ENCODE measurements around the gene ST3GAL3. TPM values are rescaled to one million over a fixed set of nuclear protein-coding genes. Genes with fewer than 3 reads are reported as not detected.

Gene ST3GAL3
- total and polyA plus RNA-seq, 2 donors (not counting 1 experiment from before 2014, with no cell fraction given) = 13.7 to 16.3 TPM

GRCh38 chr1:43962324-43962723 lies 255.0 kb downstream of the ST3GAL3 start:
- no peak overlapping the region for H3K4me3 ChIP-seq (replicated peaks in 1 of 4; ENCODE audit: control extremely low read depth in 1 of 4, insufficient read depth in 1 of 4, low read depth in 3 of 4, low read length in 4 of 4)
- no peaks in the 10 kb centered on the region for H3K9me3 ChIP-seq (ENCODE audit: control insufficient read depth, insufficient read depth, low read depth, low read length)
- no peaks in the 10 kb centered on the region for H4K20me1 ChIP-seq (ENCODE audit: control insufficient read depth, extremely low read depth, insufficient read depth, low read length)
- no peak overlapping the region for H3K4me2 ChIP-seq (ENCODE audit: extremely low read depth, insufficient read depth, low read length)
- no peak overlapping the region for H3K9ac ChIP-seq (ENCODE audit: insufficient read depth, low read length)
- H3K4me1 ChIP-seq (ENCODE audit: control insufficient read depth, extremely low read depth, insufficient read depth, low read length) = no peaks in the 10 kb centered on the region
- H3K36me3 ChIP-seq (ENCODE audit: control insufficient read depth, insufficient read depth, low read length) = peaks cover 17% of the 10 kb centered on the region
- no peaks in the 10 kb centered on the region for H3K79me2 ChIP-seq (ENCODE audit: control insufficient read depth, insufficient read depth, low read length)
- no peak for TF ChIP-seq EZH2 (IDR thresholded peaks at IDR 0.05; ENCODE audit: low read length, missing control alignments)
- no peak for TF ChIP-seq CTCF (conservative IDR thresholded peaks at IDR 0.05 in 1 of 2, IDR thresholded peaks at IDR 0.05 in 1 of 2; ENCODE audit: low read depth in 1 of 2, low read length in 2 of 2)
- H3K27me3 ChIP-seq (ENCODE audit: control insufficient read depth, insufficient read depth, low read length) = no peaks in the 10 kb centered on the region
- DNase-seq (ENCODE audit: low read depth in 2 of 2) = no peak
- H3K27ac ChIP-seq (ENCODE audit: insufficient read depth, low read length) = no peak overlapping the region
- H2AFZ ChIP-seq (ENCODE audit: low read length) = no peak overlapping the region

GRCh38 chr1:43963006-43963405 lies 255.7 kb downstream of the ST3GAL3 start:
- TF ChIP-seq CTCF (conservative IDR thresholded peaks at IDR 0.05 in 1 of 2, IDR thresholded peaks at IDR 0.05 in 1 of 2; ENCODE audit: low read depth in 1 of 2, low read length in 2 of 2) = no peak
- Histone ChIP-seq H3K36me3 (ENCODE audit: control insufficient read depth, insufficient read depth, low read length) (peaks cover 16% of the 10 kb centered on the region), H4K20me1 (ENCODE audit: control insufficient read depth, extremely low read depth, insufficient read depth, low read length) (no peaks in the 10 kb centered on the region), H3K9ac (ENCODE audit: insufficient read depth, low read length) (no peak overlapping the region), H2AFZ (ENCODE audit: low read length) (no peak overlapping the region), H3K9me3 (ENCODE audit: control insufficient read depth, insufficient read depth, low read depth, low read length) (no peaks in the 10 kb centered on the region), H3K27me3 (ENCODE audit: control insufficient read depth, insufficient read depth, low read length) (no peaks in the 10 kb centered on the region), H3K4me2 (ENCODE audit: extremely low read depth, insufficient read depth, low read length) (no peak overlapping the region), H3K4me1 (ENCODE audit: control insufficient read depth, extremely low read depth, insufficient read depth, low read length) (no peaks in the 10 kb centered on the region), H3K79me2 (ENCODE audit: control insufficient read depth, insufficient read depth, low read length) (no peaks in the 10 kb centered on the region), H3K27ac (ENCODE audit: insufficient read depth, low read length) (no peak overlapping the region), H3K4me3 (replicated peaks in 1 of 4; ENCODE audit: control extremely low read depth in 1 of 4, insufficient read depth in 1 of 4, low read depth in 3 of 4, low read length in 4 of 4) (no peak overlapping the region)
- DNase-seq (ENCODE audit: low read depth in 2 of 2) = no peak

- no peaks in the 10 kb centered on the region for H3K4me1 ChIP-seq (ENCODE audit: control insufficient read depth, extremely low read depth, insufficient read depth, low read length)
- no peak overlapping the region for H3K4me3 ChIP-seq (replicated peaks in 1 of 4; ENCODE audit: control extremely low read depth in 1 of 4, insufficient read depth in 1 of 4, low read depth in 3 of 4, low read length in 4 of 4)
- no peak overlapping the region for H2AFZ ChIP-seq (ENCODE audit: low read length)
- H3K9me3 ChIP-seq (ENCODE audit: control insufficient read depth, insufficient read depth, low read depth, low read length) = no peaks in the 10 kb centered on the region
- H4K20me1 ChIP-seq (ENCODE audit: control insufficient read depth, extremely low read depth, insufficient read depth, low read length) = no peaks in the 10 kb centered on the region
- no peaks in the 10 kb centered on the region for H3K27me3 ChIP-seq (ENCODE audit: control insufficient read depth, insufficient read depth, low read length)
- no peak overlapping the region for H3K9ac ChIP-seq (ENCODE audit: insufficient read depth, low read length)
- H3K27ac ChIP-seq (ENCODE audit: insufficient read depth, low read length) = no peak overlapping the region
- DNase-seq (ENCODE audit: low read depth in 2 of 2) = no peak
- H3K79me2 ChIP-seq (ENCODE audit: control insufficient read depth, insufficient read depth, low read length) = no peaks in the 10 kb centered on the region
- TF ChIP-seq EZH2 (IDR thresholded peaks at IDR 0.05; ENCODE audit: low read length, missing control alignments) (no peak), CTCF (conservative IDR thresholded peaks at IDR 0.05 in 1 of 2, IDR thresholded peaks at IDR 0.05 in 1 of 2; ENCODE audit: low read depth in 1 of 2, low read length in 2 of 2) (no peak)
- H3K4me2 ChIP-seq (ENCODE audit: extremely low read depth, insufficient read depth, low read length) = no peak overlapping the region
- H3K36me3 ChIP-seq (ENCODE audit: control insufficient read depth, insufficient read depth, low read length) = peaks cover 14% of the 10 kb centered on the region
These were observed 256.6 kb downstream of the ST3GAL3 start for GRCh38 chr1:43963890-43964289.
